WTC11 (cell line): ENCODE results near the gene ERC1. TPM values are rescaled to one million over a fixed set of nuclear protein-coding genes. Genes with fewer than 3 reads are reported as not detected.

Experiments used
- ATAC-seq: fragments of 200-7000 bp; cut with Tn5 transposase; 2 replicates; pipeline ENCODE4 v1.10.0; 2021; ENCODE audit warnings: mild to moderate bottlenecking, moderate library complexity
- CTCF ChIA-PET: fragments of 300-600 bp; sonication (Branson Sonifier 250); formaldehyde crosslinking; loops from one replicate; lab custom pipeline; 2021; ENCODE audit warnings: antibody characterized with exemption; lab: Charles Lee
- POLR2A ChIA-PET: fragments of 350-600 bp; sonication (Branson Sonifier 250); formaldehyde crosslinking; loops from one replicate; lab custom pipeline; 2021; ENCODE audit warnings: antibody characterized with exemption; lab: Charles Lee
- DNase-seq: peaks from one replicate; pipeline ENCODE4 v3.0.0; 2021; ENCODE audit warnings: low spot score
- H3K27ac Mint-ChIP-seq: 2 replicates; pipeline ENCODE4 v1.8.0; 2021; ENCODE audit warnings: mixed read lengths
- H3K27me3 Mint-ChIP-seq: 2 replicates; pipeline ENCODE4 v1.8.0; 2021; ENCODE audit warnings: low read depth, mild to moderate bottlenecking, moderate library complexity, mixed read lengths
- H3K36me3 Mint-ChIP-seq: 2 replicates; pipeline ENCODE4 v1.8.0; 2021; ENCODE audit warnings: mixed read lengths
- H3K4me1 Mint-ChIP-seq: 2 replicates; pipeline ENCODE4 v1.8.0; 2022; ENCODE audit warnings: mixed read lengths
- H3K4me3 Mint-ChIP-seq: 2 replicates; pipeline ENCODE4 v1.8.0; 2021; ENCODE audit warnings: mild to moderate bottlenecking, moderate library complexity, mixed read lengths
- H3K9me3 Mint-ChIP-seq: 2 replicates; pipeline ENCODE4 v1.8.0; 2021; ENCODE audit warnings: mixed read lengths
- CREB1 ChIP-seq: sonication (generic); formaldehyde crosslinking; IDR thresholded peaks from 2 replicates; pipeline ENCODE4 v1.8.0; 2023; ENCODE audit warnings: mild to moderate bottlenecking, missing genetic modification reagents
- ELF4 ChIP-seq: sonication (generic); formaldehyde crosslinking; IDR thresholded peaks from 2 replicates; pipeline ENCODE4 v1.8.1; 2022; ENCODE audit warnings: low read depth, mild to moderate bottlenecking, moderate library complexity, missing genetic modification reagents
- GTF2I ChIP-seq: fragments of 250-450 bp; sonication (Bioruptor Pico); conservative IDR thresholded peaks from 2 replicates; pipeline ENCODE4 v1.4.0; 2021; ENCODE audit warnings: mild to moderate bottlenecking
- JAZF1 ChIP-seq: fragments of 250-450 bp; sonication (Bioruptor Pico); IDR thresholded peaks from 2 replicates; pipeline ENCODE4 v1.9.0; 2021; ENCODE audit warnings: moderate library complexity, mild to moderate bottlenecking, inconsistent platforms
- KAT7 ChIP-seq: sonication (generic); formaldehyde crosslinking; IDR thresholded peaks from 2 replicates; pipeline ENCODE4 v1.8.1; 2023; ENCODE audit warnings: missing genetic modification reagents, mild to moderate bottlenecking, borderline replicate concordance
- MXD4 ChIP-seq: fragments of 250-450 bp; sonication (Bioruptor Pico); IDR thresholded peaks from 2 replicates; pipeline ENCODE4 v1.8.0; 2021; ENCODE audit warnings: mild to moderate bottlenecking, moderate library complexity, borderline replicate concordance
- NR2C2 ChIP-seq: sonication (generic); formaldehyde crosslinking; IDR thresholded peaks from 2 replicates; pipeline ENCODE4 v1.8.0; 2022; ENCODE audit warnings: mild to moderate bottlenecking, missing genetic modification reagents
- OVOL2 ChIP-seq: fragments of 250-450 bp; sonication (Bioruptor Pico); IDR thresholded peaks from 2 replicates; pipeline ENCODE4 v1.9.0; 2021; ENCODE audit warnings: mild to moderate bottlenecking, borderline replicate concordance
- PRRX2 ChIP-seq: fragments of 250-450 bp; sonication (Bioruptor Pico); IDR thresholded peaks from 2 replicates; pipeline ENCODE4 v1.8.0; 2021; ENCODE audit warnings: mild to moderate bottlenecking
- SP1 ChIP-seq: sonication (generic); formaldehyde crosslinking; conservative IDR thresholded peaks from 2 replicates; pipeline ENCODE4 v1.8.1; 2022; ENCODE audit warnings: missing genetic modification reagents
- TEAD1 ChIP-seq: sonication (generic); formaldehyde crosslinking; IDR thresholded peaks from 2 replicates; pipeline ENCODE4 v1.8.0; 2022; ENCODE audit warnings: mild to moderate bottlenecking, missing genetic modification reagents
- ZNF138 ChIP-seq: sonication (generic); formaldehyde crosslinking; conservative IDR thresholded peaks from 2 replicates; pipeline ENCODE4 v1.8.1; 2022; ENCODE audit warnings: mild to moderate bottlenecking, moderate library complexity, missing genetic modification reagents
- total RNA-seq: library from RNA; stranded (reverse); gene quantifications from 3 replicates; pipeline ENCODE4 v1.2.3, GENCODE V29; 2021
- TF ChIP-seq, protein P1 (sequence below): sonication (generic); formaldehyde crosslinking; IDR thresholded peaks from 2 replicates; pipeline ENCODE4 v1.8.1; 2022; ENCODE audit warnings: mild to moderate bottlenecking, moderate library complexity, missing genetic modification reagents
- TF ChIP-seq, protein P2 (sequence below): sonication (generic); formaldehyde crosslinking; IDR thresholded peaks from 2 replicates; pipeline ENCODE4 v1.8.0; 2022; ENCODE audit warnings: mild to moderate bottlenecking, missing genetic modification reagents
- TF ChIP-seq, protein P3 (sequence below): sonication (generic); formaldehyde crosslinking; IDR thresholded peaks from 2 replicates; pipeline ENCODE4 v1.8.0; 2022; ENCODE audit warnings: mild to moderate bottlenecking, missing genetic modification reagents
- TF ChIP-seq, protein P4 (sequence below): sonication (generic); formaldehyde crosslinking; IDR thresholded peaks from 2 replicates; pipeline ENCODE4 v1.8.0; 2022; ENCODE audit warnings: missing genetic modification reagents
- TF ChIP-seq, protein P5 (sequence below): sonication (generic); formaldehyde crosslinking; IDR thresholded peaks from 2 replicates; pipeline ENCODE4 v1.8.1; 2022; ENCODE audit warnings: low read depth, missing genetic modification reagents, borderline replicate concordance
- TF ChIP-seq, protein P6 (sequence below): sonication (generic); formaldehyde crosslinking; IDR thresholded peaks from 2 replicates; pipeline ENCODE4 v1.8.0; 2023; ENCODE audit warnings: mild to moderate bottlenecking, missing genetic modification reagents
- TF ChIP-seq, protein P7 (sequence below): fragments of 250-450 bp; sonication (Bioruptor Pico); IDR thresholded peaks from 2 replicates; pipeline ENCODE4 v1.8.0; 2021; ENCODE audit warnings: mild to moderate bottlenecking
- TF ChIP-seq, protein P8 (sequence below): sonication (generic); formaldehyde crosslinking; IDR thresholded peaks from 2 replicates; pipeline ENCODE4 v1.8.0; 2023; ENCODE audit warnings: missing genetic modification reagents, mild to moderate bottlenecking, borderline replicate concordance

ERC1 gene
- total RNA-seq, 1 experiment from 2014 or later, result 47.5 TPM

DNA sequence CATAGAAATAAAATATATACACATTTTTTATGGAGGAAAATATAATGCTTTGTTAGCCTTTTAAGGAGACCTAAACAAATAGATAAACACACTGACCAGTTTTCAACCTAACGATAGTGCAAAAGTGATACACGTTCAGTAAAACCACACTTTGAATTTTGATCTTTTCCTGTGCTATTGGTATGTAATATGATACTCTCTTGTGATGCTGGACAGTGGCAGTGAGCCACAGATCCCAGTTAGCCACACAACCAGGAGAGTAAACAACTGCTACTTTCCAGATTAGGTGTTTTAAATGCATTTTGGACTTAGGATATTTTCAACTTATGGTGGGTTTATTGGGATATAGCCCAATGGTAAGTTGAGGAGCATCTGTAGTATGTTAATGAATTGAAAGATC, 243.1 kb downstream of the ERC1 start:
- no peak overlapping the region for H3K4me3 Mint-ChIP-seq
- ChIA-PET CTCF (no interaction called here), POLR2A (interaction anchor here (0.6 kb wide), 2 partner anchors 329 to 1497 kb away, joined by 3 to 4 read pairs; no protein-coding TSS in a partner anchor)
- TF ChIP-seq TEAD1 (CRISPR knock-in tag) (no peak), ZNF138 (no peak), CREB1 (CRISPR knock-in tag) (no peak)
- TF ChIP-seq, protein P1, sequence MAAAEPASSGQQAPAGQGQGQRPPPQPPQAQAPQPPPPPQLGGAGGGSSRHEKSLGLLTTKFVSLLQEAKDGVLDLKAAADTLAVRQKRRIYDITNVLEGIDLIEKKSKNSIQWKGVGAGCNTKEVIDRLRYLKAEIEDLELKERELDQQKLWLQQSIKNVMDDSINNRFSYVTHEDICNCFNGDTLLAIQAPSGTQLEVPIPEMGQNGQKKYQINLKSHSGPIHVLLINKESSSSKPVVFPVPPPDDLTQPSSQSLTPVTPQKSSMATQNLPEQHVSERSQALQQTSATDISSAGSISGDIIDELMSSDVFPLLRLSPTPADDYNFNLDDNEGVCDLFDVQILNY (CRISPR knock-in tag), result no peak
- ATAC-seq (no peak), DNase-seq (no peak)
- H3K36me3 Mint-ChIP-seq, result no peaks in the 10 kb centered on the region
- no peaks in the 10 kb centered on the region for H3K27me3 Mint-ChIP-seq
- no peaks in the 10 kb centered on the region for H3K9me3 Mint-ChIP-seq
- H3K27ac Mint-ChIP-seq, result no peak overlapping the region
- H3K4me1 Mint-ChIP-seq, result peaks cover 4% of the 10 kb centered on the region; the same call in 1 of the 2 replicates

DNA sequence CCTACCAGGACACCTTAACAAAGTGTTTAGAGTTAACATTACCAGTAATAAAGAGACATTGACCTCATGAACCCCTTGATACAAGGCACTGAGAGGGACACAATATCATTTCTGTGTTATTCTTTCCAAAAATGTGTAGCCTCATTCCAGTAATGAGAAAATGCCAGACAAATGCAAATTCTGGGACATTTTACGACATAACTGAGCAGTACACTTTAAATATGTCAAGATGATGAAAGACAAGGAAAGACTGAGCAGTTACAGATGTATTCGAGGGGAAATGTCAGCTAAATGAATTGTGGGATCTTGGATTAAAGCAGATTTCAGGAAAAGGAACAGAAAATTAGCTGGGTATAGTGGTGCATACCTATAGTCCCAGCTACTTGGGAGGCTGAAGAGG, 255.6 kb downstream of the ERC1 start:
- no peak for ATAC-seq
- H3K4me1 Mint-ChIP-seq, result peaks cover 27% of the 10 kb centered on the region
- ChIA-PET POLR2A (interaction anchor here (0.6 kb wide), 1 partner anchor 38 kb away, joined by 3 read pairs; no protein-coding TSS in a partner anchor), CTCF (no interaction called here)
- H3K27ac Mint-ChIP-seq, result peak overlapping the region; percentile 1; the same call in 1 of the 2 replicates
- no peak for DNase-seq
- H3K4me3 Mint-ChIP-seq, result no peak overlapping the region
- H3K27me3 Mint-ChIP-seq, result no peaks in the 10 kb centered on the region
- H3K36me3 Mint-ChIP-seq, result no peaks in the 10 kb centered on the region
- no peaks in the 10 kb centered on the region for H3K9me3 Mint-ChIP-seq
- TF ChIP-seq, protein P2, sequence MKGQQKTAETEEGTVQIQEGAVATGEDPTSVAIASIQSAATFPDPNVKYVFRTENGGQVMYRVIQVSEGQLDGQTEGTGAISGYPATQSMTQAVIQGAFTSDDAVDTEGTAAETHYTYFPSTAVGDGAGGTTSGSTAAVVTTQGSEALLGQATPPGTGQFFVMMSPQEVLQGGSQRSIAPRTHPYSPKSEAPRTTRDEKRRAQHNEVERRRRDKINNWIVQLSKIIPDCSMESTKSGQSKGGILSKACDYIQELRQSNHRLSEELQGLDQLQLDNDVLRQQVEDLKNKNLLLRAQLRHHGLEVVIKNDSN, result no peak
- no peak for TF ChIP-seq SP1 (CRISPR knock-in tag)
- TF ChIP-seq, protein P3, sequence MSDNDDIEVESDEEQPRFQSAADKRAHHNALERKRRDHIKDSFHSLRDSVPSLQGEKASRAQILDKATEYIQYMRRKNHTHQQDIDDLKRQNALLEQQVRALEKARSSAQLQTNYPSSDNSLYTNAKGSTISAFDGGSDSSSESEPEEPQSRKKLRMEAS (CRISPR knock-in tag), result no peak
- TF ChIP-seq PRRX2 (CRISPR knock-in tag), result no peak
- TF ChIP-seq KAT7 (CRISPR knock-in tag), result no peak
- TF ChIP-seq, protein P4, sequence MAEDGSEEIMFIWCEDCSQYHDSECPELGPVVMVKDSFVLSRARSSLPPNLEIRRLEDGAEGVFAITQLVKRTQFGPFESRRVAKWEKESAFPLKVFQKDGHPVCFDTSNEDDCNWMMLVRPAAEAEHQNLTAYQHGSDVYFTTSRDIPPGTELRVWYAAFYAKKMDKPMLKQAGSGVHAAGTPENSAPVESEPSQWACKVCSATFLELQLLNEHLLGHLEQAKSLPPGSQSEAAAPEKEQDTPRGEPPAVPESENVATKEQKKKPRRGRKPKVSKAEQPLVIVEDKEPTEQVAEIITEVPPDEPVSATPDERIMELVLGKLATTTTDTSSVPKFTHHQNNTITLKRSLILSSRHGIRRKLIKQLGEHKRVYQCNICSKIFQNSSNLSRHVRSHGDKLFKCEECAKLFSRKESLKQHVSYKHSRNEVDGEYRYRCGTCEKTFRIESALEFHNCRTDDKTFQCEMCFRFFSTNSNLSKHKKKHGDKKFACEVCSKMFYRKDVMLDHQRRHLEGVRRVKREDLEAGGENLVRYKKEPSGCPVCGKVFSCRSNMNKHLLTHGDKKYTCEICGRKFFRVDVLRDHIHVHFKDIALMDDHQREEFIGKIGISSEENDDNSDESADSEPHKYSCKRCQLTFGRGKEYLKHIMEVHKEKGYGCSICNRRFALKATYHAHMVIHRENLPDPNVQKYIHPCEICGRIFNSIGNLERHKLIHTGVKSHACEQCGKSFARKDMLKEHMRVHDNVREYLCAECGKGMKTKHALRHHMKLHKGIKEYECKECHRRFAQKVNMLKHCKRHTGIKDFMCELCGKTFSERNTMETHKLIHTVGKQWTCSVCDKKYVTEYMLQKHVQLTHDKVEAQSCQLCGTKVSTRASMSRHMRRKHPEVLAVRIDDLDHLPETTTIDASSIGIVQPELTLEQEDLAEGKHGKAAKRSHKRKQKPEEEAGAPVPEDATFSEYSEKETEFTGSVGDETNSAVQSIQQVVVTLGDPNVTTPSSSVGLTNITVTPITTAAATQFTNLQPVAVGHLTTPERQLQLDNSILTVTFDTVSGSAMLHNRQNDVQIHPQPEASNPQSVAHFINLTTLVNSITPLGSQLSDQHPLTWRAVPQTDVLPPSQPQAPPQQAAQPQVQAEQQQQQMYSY (CRISPR knock-in tag), result no peak
- TF ChIP-seq ZNF138, result no peak
- TF ChIP-seq, protein P5, sequence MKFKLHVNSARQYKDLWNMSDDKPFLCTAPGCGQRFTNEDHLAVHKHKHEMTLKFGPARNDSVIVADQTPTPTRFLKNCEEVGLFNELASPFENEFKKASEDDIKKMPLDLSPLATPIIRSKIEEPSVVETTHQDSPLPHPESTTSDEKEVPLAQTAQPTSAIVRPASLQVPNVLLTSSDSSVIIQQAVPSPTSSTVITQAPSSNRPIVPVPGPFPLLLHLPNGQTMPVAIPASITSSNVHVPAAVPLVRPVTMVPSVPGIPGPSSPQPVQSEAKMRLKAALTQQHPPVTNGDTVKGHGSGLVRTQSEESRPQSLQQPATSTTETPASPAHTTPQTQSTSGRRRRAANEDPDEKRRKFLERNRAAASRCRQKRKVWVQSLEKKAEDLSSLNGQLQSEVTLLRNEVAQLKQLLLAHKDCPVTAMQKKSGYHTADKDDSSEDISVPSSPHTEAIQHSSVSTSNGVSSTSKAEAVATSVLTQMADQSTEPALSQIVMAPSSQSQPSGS (CRISPR knock-in tag), result no peak
- TF ChIP-seq, protein P6, sequence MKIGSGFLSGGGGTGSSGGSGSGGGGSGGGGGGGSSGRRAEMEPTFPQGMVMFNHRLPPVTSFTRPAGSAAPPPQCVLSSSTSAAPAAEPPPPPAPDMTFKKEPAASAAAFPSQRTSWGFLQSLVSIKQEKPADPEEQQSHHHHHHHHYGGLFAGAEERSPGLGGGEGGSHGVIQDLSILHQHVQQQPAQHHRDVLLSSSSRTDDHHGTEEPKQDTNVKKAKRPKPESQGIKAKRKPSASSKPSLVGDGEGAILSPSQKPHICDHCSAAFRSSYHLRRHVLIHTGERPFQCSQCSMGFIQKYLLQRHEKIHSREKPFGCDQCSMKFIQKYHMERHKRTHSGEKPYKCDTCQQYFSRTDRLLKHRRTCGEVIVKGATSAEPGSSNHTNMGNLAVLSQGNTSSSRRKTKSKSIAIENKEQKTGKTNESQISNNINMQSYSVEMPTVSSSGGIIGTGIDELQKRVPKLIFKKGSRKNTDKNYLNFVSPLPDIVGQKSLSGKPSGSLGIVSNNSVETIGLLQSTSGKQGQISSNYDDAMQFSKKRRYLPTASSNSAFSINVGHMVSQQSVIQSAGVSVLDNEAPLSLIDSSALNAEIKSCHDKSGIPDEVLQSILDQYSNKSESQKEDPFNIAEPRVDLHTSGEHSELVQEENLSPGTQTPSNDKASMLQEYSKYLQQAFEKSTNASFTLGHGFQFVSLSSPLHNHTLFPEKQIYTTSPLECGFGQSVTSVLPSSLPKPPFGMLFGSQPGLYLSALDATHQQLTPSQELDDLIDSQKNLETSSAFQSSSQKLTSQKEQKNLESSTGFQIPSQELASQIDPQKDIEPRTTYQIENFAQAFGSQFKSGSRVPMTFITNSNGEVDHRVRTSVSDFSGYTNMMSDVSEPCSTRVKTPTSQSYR (CRISPR knock-in tag), result no peak
- no peak for TF ChIP-seq ELF4 (CRISPR knock-in tag)
- no peak for TF ChIP-seq JAZF1
- TF ChIP-seq NR2C2 (CRISPR knock-in tag), result no peak
- TF ChIP-seq GTF2I (CRISPR knock-in tag), result no peak
- TF ChIP-seq OVOL2 (CRISPR knock-in tag), result no peak
- TF ChIP-seq, protein P7, sequence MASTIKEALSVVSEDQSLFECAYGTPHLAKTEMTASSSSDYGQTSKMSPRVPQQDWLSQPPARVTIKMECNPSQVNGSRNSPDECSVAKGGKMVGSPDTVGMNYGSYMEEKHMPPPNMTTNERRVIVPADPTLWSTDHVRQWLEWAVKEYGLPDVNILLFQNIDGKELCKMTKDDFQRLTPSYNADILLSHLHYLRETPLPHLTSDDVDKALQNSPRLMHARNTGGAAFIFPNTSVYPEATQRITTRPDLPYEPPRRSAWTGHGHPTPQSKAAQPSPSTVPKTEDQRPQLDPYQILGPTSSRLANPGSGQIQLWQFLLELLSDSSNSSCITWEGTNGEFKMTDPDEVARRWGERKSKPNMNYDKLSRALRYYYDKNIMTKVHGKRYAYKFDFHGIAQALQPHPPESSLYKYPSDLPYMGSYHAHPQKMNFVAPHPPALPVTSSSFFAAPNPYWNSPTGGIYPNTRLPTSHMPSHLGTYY, result no peak
- TF ChIP-seq MXD4 (CRISPR knock-in tag), result no peak
- TF ChIP-seq, protein P8, sequence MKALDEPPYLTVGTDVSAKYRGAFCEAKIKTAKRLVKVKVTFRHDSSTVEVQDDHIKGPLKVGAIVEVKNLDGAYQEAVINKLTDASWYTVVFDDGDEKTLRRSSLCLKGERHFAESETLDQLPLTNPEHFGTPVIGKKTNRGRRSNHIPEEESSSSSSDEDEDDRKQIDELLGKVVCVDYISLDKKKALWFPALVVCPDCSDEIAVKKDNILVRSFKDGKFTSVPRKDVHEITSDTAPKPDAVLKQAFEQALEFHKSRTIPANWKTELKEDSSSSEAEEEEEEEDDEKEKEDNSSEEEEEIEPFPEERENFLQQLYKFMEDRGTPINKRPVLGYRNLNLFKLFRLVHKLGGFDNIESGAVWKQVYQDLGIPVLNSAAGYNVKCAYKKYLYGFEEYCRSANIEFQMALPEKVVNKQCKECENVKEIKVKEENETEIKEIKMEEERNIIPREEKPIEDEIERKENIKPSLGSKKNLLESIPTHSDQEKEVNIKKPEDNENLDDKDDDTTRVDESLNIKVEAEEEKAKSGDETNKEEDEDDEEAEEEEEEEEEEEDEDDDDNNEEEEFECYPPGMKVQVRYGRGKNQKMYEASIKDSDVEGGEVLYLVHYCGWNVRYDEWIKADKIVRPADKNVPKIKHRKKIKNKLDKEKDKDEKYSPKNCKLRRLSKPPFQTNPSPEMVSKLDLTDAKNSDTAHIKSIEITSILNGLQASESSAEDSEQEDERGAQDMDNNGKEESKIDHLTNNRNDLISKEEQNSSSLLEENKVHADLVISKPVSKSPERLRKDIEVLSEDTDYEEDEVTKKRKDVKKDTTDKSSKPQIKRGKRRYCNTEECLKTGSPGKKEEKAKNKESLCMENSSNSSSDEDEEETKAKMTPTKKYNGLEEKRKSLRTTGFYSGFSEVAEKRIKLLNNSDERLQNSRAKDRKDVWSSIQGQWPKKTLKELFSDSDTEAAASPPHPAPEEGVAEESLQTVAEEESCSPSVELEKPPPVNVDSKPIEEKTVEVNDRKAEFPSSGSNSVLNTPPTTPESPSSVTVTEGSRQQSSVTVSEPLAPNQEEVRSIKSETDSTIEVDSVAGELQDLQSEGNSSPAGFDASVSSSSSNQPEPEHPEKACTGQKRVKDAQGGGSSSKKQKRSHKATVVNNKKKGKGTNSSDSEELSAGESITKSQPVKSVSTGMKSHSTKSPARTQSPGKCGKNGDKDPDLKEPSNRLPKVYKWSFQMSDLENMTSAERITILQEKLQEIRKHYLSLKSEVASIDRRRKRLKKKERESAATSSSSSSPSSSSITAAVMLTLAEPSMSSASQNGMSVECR (CRISPR knock-in tag), result no peak
